Sigmoid colon (tissue), 7 donors: ENCODE measurements around the gene MRPL27. TPM values are rescaled to one million over a fixed set of nuclear protein-coding genes. Genes with fewer than 3 reads are reported as not detected.
A peak's percentile ranks its signal among the peaks of the same experiment; 100 is the strongest.
"Not testable (repeated sequence)": the region's sequence is repeated elsewhere in the genome, so short reads cannot be mapped to it uniquely, and the experiment has no call there.

Source experiments
- DNase-seq: peaks from one replicate; pipeline ENCODE4 v3.0.0-alpha.2; 2019
- H3K27ac ChIP-seq, 4 donors: fragments of 200-600 bp; sonication (generic); one replicate each; pipeline ENCODE4 v1.5.1; 2016 to 2019; ENCODE audit warnings: mild to moderate bottlenecking in 1 of 4
- H3K27me3 ChIP-seq, 3 donors: fragments of 200-600 bp; sonication (generic); one replicate each; pipeline ENCODE4 v1.5.1; 2019; ENCODE audit warnings: mild to moderate bottlenecking in 1 of 3
- H3K36me3 ChIP-seq, 4 donors: fragments of 200-600 bp; sonication (generic); one replicate each; pipeline ENCODE4 v1.5.1; 2016 to 2019
- H3K4me1 ChIP-seq, 4 donors: fragments of 200-600 bp; sonication (generic); one replicate each; pipeline ENCODE4 v1.5.1; 2017 to 2019
- H3K4me3 ChIP-seq, 4 donors: fragments of 200-600 bp; sonication (generic); one replicate each; pipeline ENCODE4 v1.5.1; 2017 to 2019; ENCODE audit warnings: mild to moderate bottlenecking in 2 of 4, moderate library complexity in 1 of 4
- H3K9me3 ChIP-seq, 4 donors: fragments of 200-600 bp in 3 of 4; sonication (generic) in 3 of 4; one replicate each; pipeline versions ENCODE4 v1.5.1 to v1.6.1; 2013 to 2019
- CTCF ChIP-seq, 4 experiments: fragments of 450-650 bp in 3 of 4; fragments of 200-600 bp in 1 of 4; IDR thresholded peaks; one replicate each; pipeline ENCODE4 v1.5.1; 2016 to 2019; ENCODE audit warnings: antibody characterized with exemption in 4 of 4, mild to moderate bottlenecking in 3 of 4, moderate library complexity in 2 of 4
- EP300 ChIP-seq, 4 donors: sonication (generic); formaldehyde crosslinking; IDR thresholded peaks; one replicate each; pipeline ENCODE4 v1.6.1; 2017; ENCODE audit warnings: antibody characterized with exemption in 4 of 4
- POLR2A ChIP-seq, 2 donors: fragments of 450-650 bp; IDR thresholded peaks; one replicate each; pipeline ENCODE4 v1.6.1; 2016; ENCODE audit warnings: antibody characterized with exemption in 2 of 2, mild to moderate bottlenecking in 2 of 2, moderate library complexity in 2 of 2
- POLR2AphosphoS5 ChIP-seq, 4 donors: sonication (generic); formaldehyde crosslinking; IDR thresholded peaks; one replicate each; pipeline ENCODE4 v1.6.1; 2017; ENCODE audit warnings: antibody characterized with exemption in 4 of 4
- WGBS, 2 donors: extraction: QIAGEN DNeasy Blood & Tissue Kit; methylation state at CpG; one replicate each; pipeline ENCODE4 v1.1.7; 2013; 5-methylcytosine and 5-hydroxymethylcytosine counted together
- intact Hi-C: fragments of 100-400 bp; cut with DNase I; formaldehyde crosslinking; loops from one replicate; pipeline ENCODE4 v1.15.1; 2023
- polyA plus RNA-seq, 3 donors: library from polyadenylated mRNA; stranded (reverse); fragments of 200-250 nt; gene quantifications; one replicate each; pipeline ENCODE4 v1.2.3, GENCODE V29; 2013
- total RNA-seq, 4 donors: library from RNA; depleted of rRNA; stranded (reverse); fragments of >200 nt; gene quantifications; one replicate each; pipeline ENCODE4 v1.1.0, GENCODE V29; 2016
- donor health status: healthy with polysubstance abuse.
- donor health status: Bipolar disorder and iron deficiency.
- donor health status: healthy.

Gene MRPL27
- total and polyA plus RNA-seq, 7 donors = 64.0 to 234 (median 94.6) TPM

- H3K9me3 ChIP-seq = no peaks in the 10 kb centered on the region
- H3K27me3 ChIP-seq = no peaks in the 10 kb centered on the region
- no peaks in the 10 kb centered on the region for H3K36me3 ChIP-seq
- 78 to 91% methylated on average over 2 of the region's 2 CpGs for WGBS, 2 donors
- TF ChIP-seq CTCF (IDR thresholded peaks at IDR 0.05) = no peak
- TF ChIP-seq EP300 (IDR thresholded peaks at IDR 0.05) = no peak
- TF ChIP-seq POLR2AphosphoS5 (IDR thresholded peaks at IDR 0.05) = no peak
- no peak for TF ChIP-seq POLR2A (IDR thresholded peaks at IDR 0.05)
- H3K4me1 ChIP-seq = no peaks in the 10 kb centered on the region
- intact Hi-C loops = no loop called here
- DNase-seq = peak; percentile 14
- H3K4me3 ChIP-seq = no peak overlapping the region
- no peak overlapping the region for H3K27ac ChIP-seq
Measured at GRCh38 chr17:50337956-50338355, 35.0 kb downstream of the MRPL27 start.

- H3K36me3 ChIP-seq, H3K9me3 ChIP-seq, H3K27ac ChIP-seq, H3K4me1 ChIP-seq, H3K27me3 ChIP-seq, DNase-seq, H3K4me3 ChIP-seq, intact Hi-C loops: not testable (repeated sequence)
- 54 to 70% methylated on average over 14 of the region's 14 CpGs for WGBS, 2 donors
Measured at GRCh38 chr17:50333291-50334057, 39.5 kb downstream of the MRPL27 start.

GRCh38 chr17:50332196-50332595 is 40.8 kb downstream of the MRPL27 start:
- H3K9me3 ChIP-seq = no peaks in the 10 kb centered on the region
- WGBS, 2 donors = 77 to 78% methylated on average over 6 of the region's 6 CpGs
- H3K4me3 ChIP-seq = no peak overlapping the region
- H3K27ac ChIP-seq = no peak overlapping the region
- TF ChIP-seq POLR2A (IDR thresholded peaks at IDR 0.05) = no peak
- intact Hi-C loops = no loop called here
- H3K36me3 ChIP-seq = no peaks in the 10 kb centered on the region
- no peaks in the 10 kb centered on the region for H3K4me1 ChIP-seq
- no peak for DNase-seq
- no peaks in the 10 kb centered on the region for H3K27me3 ChIP-seq

GRCh38 chr17:50331085-50331791 is 41.7 kb downstream of the MRPL27 start:
- no peaks in the 10 kb centered on the region for H3K36me3 ChIP-seq
- TF ChIP-seq POLR2AphosphoS5 (IDR thresholded peaks at IDR 0.05) = no peak
- TF ChIP-seq POLR2A (IDR thresholded peaks at IDR 0.05) = no peak
- TF ChIP-seq EP300 (IDR thresholded peaks at IDR 0.05) = no peak
- no peak for TF ChIP-seq CTCF (IDR thresholded peaks at IDR 0.05)
- 81 to 87% methylated on average over 4 of the region's 4 CpGs for WGBS, 2 donors
- H3K27me3 ChIP-seq = no peaks in the 10 kb centered on the region
- no peak overlapping the region for H3K4me3 ChIP-seq
- intact Hi-C loops = no loop called here
- no peaks in the 10 kb centered on the region for H3K9me3 ChIP-seq
- DNase-seq = no peak
- H3K4me1 ChIP-seq = no peaks in the 10 kb centered on the region
- H3K27ac ChIP-seq = no peak overlapping the region

- H3K4me1 ChIP-seq = no peaks in the 10 kb centered on the region
- H3K36me3 ChIP-seq = no peaks in the 10 kb centered on the region
- H3K27me3 ChIP-seq = no peaks in the 10 kb centered on the region
- no peak overlapping the region for H3K27ac ChIP-seq
- no peak for TF ChIP-seq POLR2AphosphoS5 (IDR thresholded peaks at IDR 0.05)
- no peak for TF ChIP-seq EP300 (IDR thresholded peaks at IDR 0.05)
- TF ChIP-seq CTCF (IDR thresholded peaks at IDR 0.05) = no peak
- no peak for TF ChIP-seq POLR2A (IDR thresholded peaks at IDR 0.05)
- 89 to 93% methylated on average over 11 of the region's 11 CpGs for WGBS, 2 donors
- intact Hi-C loops = no loop called here
- H3K9me3 ChIP-seq = no peaks in the 10 kb centered on the region
- H3K4me3 ChIP-seq = no peak overlapping the region
- DNase-seq = no peak
Measured at GRCh38 chr17:50330151-50330775, 42.7 kb downstream of the MRPL27 start.
